AG09319 (cell line): Measurements from ENCODE around the gene FTL.

Experiments used
- DNase-seq: peaks from one replicate; pipeline ENCODE4 v3.0.0-alpha.2; 2010; ENCODE audit warnings: low read depth; ENCODE audit errors: extremely low read depth
- TF ChIP-seq, protein P1 (sequence below): IDR thresholded peaks from 2 replicates; pipeline ENCODE4 v1.5.1; 2011; ENCODE audit warnings: low read depth, mild to moderate bottlenecking, inconsistent platforms, low read length, moderate library complexity

FTL gene

GRCh38 chr19:48967346-48968178 is 2.5 kb downstream of the FTL start:
- peak; percentile 56 for DNase-seq
- TF ChIP-seq, protein P1, sequence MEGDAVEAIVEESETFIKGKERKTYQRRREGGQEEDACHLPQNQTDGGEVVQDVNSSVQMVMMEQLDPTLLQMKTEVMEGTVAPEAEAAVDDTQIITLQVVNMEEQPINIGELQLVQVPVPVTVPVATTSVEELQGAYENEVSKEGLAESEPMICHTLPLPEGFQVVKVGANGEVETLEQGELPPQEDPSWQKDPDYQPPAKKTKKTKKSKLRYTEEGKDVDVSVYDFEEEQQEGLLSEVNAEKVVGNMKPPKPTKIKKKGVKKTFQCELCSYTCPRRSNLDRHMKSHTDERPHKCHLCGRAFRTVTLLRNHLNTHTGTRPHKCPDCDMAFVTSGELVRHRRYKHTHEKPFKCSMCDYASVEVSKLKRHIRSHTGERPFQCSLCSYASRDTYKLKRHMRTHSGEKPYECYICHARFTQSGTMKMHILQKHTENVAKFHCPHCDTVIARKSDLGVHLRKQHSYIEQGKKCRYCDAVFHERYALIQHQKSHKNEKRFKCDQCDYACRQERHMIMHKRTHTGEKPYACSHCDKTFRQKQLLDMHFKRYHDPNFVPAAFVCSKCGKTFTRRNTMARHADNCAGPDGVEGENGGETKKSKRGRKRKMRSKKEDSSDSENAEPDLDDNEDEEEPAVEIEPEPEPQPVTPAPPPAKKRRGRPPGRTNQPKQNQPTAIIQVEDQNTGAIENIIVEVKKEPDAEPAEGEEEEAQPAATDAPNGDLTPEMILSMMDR, result no peak

GRCh38 chr19:48968179-48968661 is 3.1 kb downstream of the FTL start:
- TF ChIP-seq, protein P1, result no peak
- DNase-seq, result no peak

DNA sequence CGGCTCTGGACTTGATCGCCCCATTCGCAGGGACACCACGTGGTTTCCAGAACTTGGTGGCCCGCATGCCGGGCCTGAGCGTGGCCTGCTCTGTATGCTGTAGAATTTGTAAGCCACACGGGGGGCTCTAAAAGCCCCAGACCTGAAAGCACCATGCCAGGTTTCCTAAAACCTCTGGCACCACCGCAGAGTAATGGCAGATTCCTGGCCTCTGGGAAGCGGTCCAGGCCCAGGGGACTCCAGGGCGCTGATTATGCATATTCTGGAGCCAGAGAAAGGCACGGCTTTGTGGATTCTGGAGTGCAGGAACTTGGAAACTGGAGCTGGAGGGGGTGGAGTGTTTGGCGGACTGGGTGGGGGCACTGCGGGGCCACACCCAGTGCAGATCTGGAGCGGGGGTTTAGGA is 3.7 kb downstream of the FTL start:
- no peak for DNase-seq
- TF ChIP-seq, protein P1, result no peak

- no peak for DNase-seq
- TF ChIP-seq, protein P1, result no peak
Observed at GRCh38 chr19:48969276-48970138, 4.4 kb downstream of the FTL start.

DNA sequence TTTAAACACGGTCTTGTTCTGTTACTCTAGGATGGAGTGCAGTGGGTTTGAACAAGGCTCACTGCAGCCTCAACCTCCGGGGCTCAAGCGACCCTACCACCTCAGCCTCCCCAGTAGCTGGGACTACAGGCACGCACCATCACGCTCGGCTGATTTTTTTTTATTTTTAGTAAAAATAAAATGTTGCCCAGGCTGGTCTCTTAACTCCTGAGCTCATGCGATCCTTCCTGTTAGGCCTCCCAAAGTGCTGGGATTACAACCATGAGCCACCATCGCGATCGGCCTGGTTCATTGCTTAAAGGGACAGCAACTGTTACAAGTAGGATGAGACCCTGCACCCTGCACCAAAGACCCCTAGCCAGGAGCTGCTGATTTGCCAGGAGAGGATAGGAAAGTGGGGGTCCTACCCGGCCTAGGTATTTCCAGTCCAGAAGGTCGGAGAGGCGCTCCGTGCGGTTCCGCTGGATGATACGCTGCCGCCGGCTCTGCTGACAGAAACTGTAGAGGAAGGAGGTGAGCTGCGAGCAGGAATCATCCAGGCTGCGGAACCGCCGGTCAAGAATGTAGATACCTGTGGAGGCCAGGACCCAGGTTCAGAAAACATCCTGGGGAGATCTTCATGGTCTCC is 5.1 kb downstream of the FTL start:
- no peak for DNase-seq
- TF ChIP-seq, protein P1, result no peak

DNA sequence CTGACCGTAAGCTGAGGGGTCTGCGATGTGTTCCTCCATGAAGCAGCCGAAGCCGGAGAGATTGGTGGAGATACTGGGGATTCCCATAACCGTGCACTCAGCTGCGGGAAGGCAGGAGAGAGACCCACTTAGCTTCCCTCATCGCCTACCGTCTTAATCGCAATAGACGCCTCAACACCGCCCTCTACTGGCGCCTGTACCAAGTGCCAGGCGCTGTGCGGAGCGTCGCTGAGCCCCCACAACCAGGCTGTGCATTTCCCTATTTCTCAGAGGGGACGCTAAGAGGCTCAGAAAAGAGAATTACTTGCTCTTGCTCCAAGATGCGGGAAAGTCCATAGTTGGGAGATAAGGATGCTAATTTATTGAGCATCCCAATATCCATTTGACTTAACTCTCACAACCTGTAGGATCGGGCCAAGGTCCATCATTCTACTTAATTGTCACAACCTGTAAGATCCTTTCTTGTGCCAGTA is 5.8 kb downstream of the FTL start:
- DNase-seq, result no peak
- TF ChIP-seq, protein P1, result peak; percentile 96
